Neural cell (in vitro differentiated cells): ENCODE data around the gene CNTNAP2. TPM values are rescaled to one million over a fixed set of nuclear protein-coding genes. Genes with fewer than 3 reads are reported as not detected.
A peak's percentile ranks its signal among the peaks of the same experiment; 100 is the strongest.

Experiments used
- H2AFZ ChIP-seq: fragments of 200-600, 300-800 bp; sonication (generic), shearing (Covaris generic); 2 replicates; pipeline ENCODE4 v1.6.0; 2014; ENCODE audit warnings: low read depth, mild to moderate bottlenecking, antibody characterized with exemption, low read length, moderate library complexity
- H3F3A ChIP-seq: fragments of 200-600 bp; shearing (Covaris generic); 2 replicates; pipeline ENCODE4 v1.6.1; 2016; ENCODE audit warnings: mild to moderate bottlenecking, moderate library complexity, mixed read lengths, antibody characterized with exemption, low read length; ENCODE audit not compliant: insufficient read depth, poor library complexity, severe bottlenecking
- H3K27ac ChIP-seq: fragments of 200-600, 300-800 bp; sonication (generic), shearing (Covaris generic); 2 replicates; pipeline ENCODE4 v1.5.1; 2014; ENCODE audit warnings: mild to moderate bottlenecking, low read length, moderate library complexity
- H3K27me3 ChIP-seq: fragments of 300-800, 200-600 bp; sonication (generic), shearing (Covaris generic); 2 replicates; pipeline ENCODE4 v1.6.0; 2014; ENCODE audit warnings: mild to moderate bottlenecking, low read depth, low read length, moderate library complexity; ENCODE audit not compliant: insufficient read depth
- H3K36me3 ChIP-seq: fragments of 300-800, 200-600 bp; sonication (generic), shearing (Covaris generic); 2 replicates; pipeline ENCODE4 v1.5.1; 2014; ENCODE audit warnings: mild to moderate bottlenecking, antibody characterized with exemption, low read length, moderate library complexity; ENCODE audit not compliant: insufficient read depth
- H3K4me2 ChIP-seq: fragments of 300-800, 200-600 bp; sonication (generic), shearing (Covaris generic); 2 replicates; pipeline ENCODE4 v1.6.0; 2014; ENCODE audit warnings: mild to moderate bottlenecking, low read length
- H3K4me3 ChIP-seq: fragments of 300-800, 200-600 bp; sonication (generic), shearing (Covaris generic); 2 replicates; pipeline ENCODE4 v1.5.1; 2014; ENCODE audit warnings: mild to moderate bottlenecking, low read length, moderate library complexity
- H3K79me2 ChIP-seq: fragments of 200-600 bp; shearing (Covaris generic); replicated peaks from 2 replicates; pipeline ENCODE4 v1.6.0; 2014; ENCODE audit warnings: mild to moderate bottlenecking, low read length, moderate library complexity; ENCODE audit not compliant: insufficient read depth
- H3K9ac ChIP-seq: fragments of 300-800, 200-600 bp; sonication (generic), shearing (Covaris generic); 2 replicates; pipeline ENCODE4 v1.6.1; 2016; ENCODE audit warnings: mild to moderate bottlenecking, low read length, mixed read lengths
- H3K9me2 ChIP-seq: fragments of 200-600 bp; shearing (Covaris generic); 2 replicates; pipeline ENCODE4 v1.6.1; 2016; ENCODE audit warnings: mild to moderate bottlenecking, low read length, mixed read lengths; ENCODE audit not compliant: insufficient read depth
- H3K9me3 ChIP-seq: fragments of 200-600, 300-800 bp; sonication (generic), shearing (Covaris generic); 2 replicates; pipeline ENCODE4 v1.6.1; 2016; ENCODE audit warnings: mild to moderate bottlenecking, mixed run types, low read length, moderate library complexity, mixed read lengths
- H4K20me1 ChIP-seq: fragments of 200-600 bp; shearing (Covaris generic); 2 replicates; pipeline ENCODE4 v1.6.1; 2016; ENCODE audit warnings: mild to moderate bottlenecking, mixed run types; ENCODE audit not compliant: insufficient read depth
- CTCF ChIP-seq: fragments of 450-650 bp; IDR thresholded peaks from 2 replicates; pipeline ENCODE4 v1.5.1; 2014; ENCODE audit warnings: antibody characterized with exemption, mild to moderate bottlenecking, moderate library complexity; ENCODE audit not compliant: poor library complexity, severe bottlenecking
- EP300 ChIP-seq: fragments of 450-650 bp; conservative IDR thresholded peaks from 2 replicates; pipeline ENCODE4 v1.6.1; 2014; ENCODE audit warnings: antibody characterized with exemption, mild to moderate bottlenecking, moderate library complexity; ENCODE audit not compliant: poor library complexity, severe bottlenecking
- EZH2 ChIP-seq: fragments of 200-600, 300-800 bp; shearing (Covaris generic), sonication (generic); IDR thresholded peaks from 2 replicates; pipeline ENCODE4 v1.6.1; 2014; ENCODE audit warnings: antibody characterized with exemption, low read length, borderline replicate concordance, mild to moderate bottlenecking; ENCODE audit not compliant: insufficient read depth, poor library complexity, severe bottlenecking
- MXI1 ChIP-seq: fragments of 450-650 bp; conservative IDR thresholded peaks from 2 replicates; pipeline ENCODE4 v1.6.1; 2014; ENCODE audit warnings: antibody characterized with exemption, mild to moderate bottlenecking; ENCODE audit not compliant: poor library complexity, severe bottlenecking
- POLR2AphosphoS5 ChIP-seq: IDR thresholded peaks from 2 replicates; pipeline ENCODE4 v1.6.1; 2012
- RAD21 ChIP-seq: fragments of 450-650 bp; conservative IDR thresholded peaks from 2 replicates; pipeline ENCODE4 v1.6.1; 2014; ENCODE audit warnings: antibody characterized with exemption, mild to moderate bottlenecking, moderate library complexity
- REST ChIP-seq: IDR thresholded peaks from 2 replicates; pipeline ENCODE4 v1.6.1; 2012; ENCODE audit warnings: borderline replicate concordance
- SMC3 ChIP-seq: fragments of 450-650 bp; conservative IDR thresholded peaks from 2 replicates; pipeline ENCODE4 v1.6.1; 2014; ENCODE audit warnings: antibody characterized with exemption, mild to moderate bottlenecking, moderate library complexity; ENCODE audit not compliant: poor library complexity
- TAF1 ChIP-seq: IDR thresholded peaks from 2 replicates; pipeline ENCODE4 v1.6.1; 2012; ENCODE audit warnings: low read depth
- polyA plus RNA-seq: library from polyadenylated mRNA; depleted of rRNA; stranded (reverse); fragments of >200 nt; gene quantifications from 2 replicates; pipeline ENCODE4 v1.2.3, GENCODE V29; 2014

CNTNAP2 gene
- polyA plus RNA-seq, 1 donor from 2014 or later: 276 TPM

- TF ChIP-seq REST (no peak), EZH2 (no peak), EP300 (peak; percentile 90), SMC3 (no peak), POLR2AphosphoS5 (peak; percentile 81), CTCF (no peak), RAD21 (no peak), MXI1 (no peak)
- Histone ChIP-seq H3K9ac (peak overlapping the region; percentile 20), H3K4me2 (peak overlapping the region; percentile 2), H3K4me3 (peak overlapping the region; percentile 27), H4K20me1 (no peaks in the 10 kb centered on the region), H3K9me2 (no peaks in the 10 kb centered on the region), H2AFZ (no peak overlapping the region), H3K9me3 (no peaks in the 10 kb centered on the region), H3K27ac (peak overlapping the region; percentile 71), H3F3A (no peaks in the 10 kb centered on the region), H3K36me3 (no peaks in the 10 kb centered on the region), H3K79me2 (no peaks in the 10 kb centered on the region), H3K27me3 (no peaks in the 10 kb centered on the region)
These were observed 2106.6 kb downstream of the CNTNAP2 start for GRCh38 chr7:148223160-148223559.

- Histone ChIP-seq H3K36me3 (no peaks in the 10 kb centered on the region), H3K9ac (peak overlapping the region; percentile 20), H3K27me3 (no peaks in the 10 kb centered on the region), H3F3A (no peaks in the 10 kb centered on the region), H3K9me3 (no peaks in the 10 kb centered on the region), H3K79me2 (no peaks in the 10 kb centered on the region), H3K4me2 (peak overlapping the region; percentile 2), H3K27ac (peak overlapping the region; percentile 71), H3K9me2 (no peaks in the 10 kb centered on the region), H4K20me1 (no peaks in the 10 kb centered on the region), H2AFZ (no peak overlapping the region), H3K4me3 (no peak overlapping the region)
- TF ChIP-seq RAD21 (no peak), REST (no peak), MXI1 (no peak), EZH2 (no peak), EP300 (no peak), POLR2AphosphoS5 (no peak), TAF1 (no peak), SMC3 (no peak), CTCF (no peak)
These were observed 2107.1 kb downstream of the CNTNAP2 start for GRCh38 chr7:148223738-148224137.
